Activated CD4-positive, alpha-beta T cell treated with anti-CD3 and anti-CD28 coated beads, Interleukin-2, amount 10 ng/mL, durations not matched to agents 7 days and 5 days (primary cell): Measurements from ENCODE around the gene SLC9B1. TPM values are rescaled to one million over a fixed set of nuclear protein-coding genes. Genes with fewer than 3 reads are reported as not detected.
"Not testable (repeated sequence)": the region's sequence is repeated elsewhere in the genome, so short reads cannot be mapped to it uniquely, and the experiment has no call there.

Experiments used
- CTCF ChIA-PET: fragments of 350-600 bp; sonication (Branson Sonifier 250); formaldehyde crosslinking; loops from one replicate; lab custom pipeline; 2021; ENCODE audit warnings: antibody characterized with exemption; lab: Charles Lee
- POLR2A ChIA-PET: fragments of 350-600 bp; sonication (Branson Sonifier 250); formaldehyde crosslinking; loops from one replicate; lab custom pipeline; 2021; ENCODE audit warnings: antibody characterized with exemption; lab: Charles Lee
- DNase-seq: peaks from one replicate; pipeline ENCODE4 v3.0.0-alpha.2; 2020
- H3K27ac Mint-ChIP-seq: one replicate; pipeline ENCODE4 v1.8.0; 2021; ENCODE audit warnings: mild to moderate bottlenecking, moderate library complexity, mixed read lengths
- H3K27me3 Mint-ChIP-seq: one replicate; pipeline ENCODE4 v1.8.0; 2021; ENCODE audit warnings: mixed read lengths
- H3K36me3 Mint-ChIP-seq: one replicate; pipeline ENCODE4 v1.8.0; 2021; ENCODE audit warnings: low read depth, mixed read lengths
- H3K4me1 Mint-ChIP-seq: one replicate; pipeline ENCODE4 v1.8.0; 2021; ENCODE audit warnings: mixed read lengths
- H3K4me3 Mint-ChIP-seq: one replicate; pipeline ENCODE4 v1.8.0; 2021; ENCODE audit warnings: mild to moderate bottlenecking, moderate library complexity, mixed read lengths
- H3K9me3 Mint-ChIP-seq: one replicate; pipeline ENCODE4 v1.8.0; 2021; ENCODE audit warnings: mixed read lengths
- total RNA-seq, 2 experiments: library from RNA; stranded (reverse); gene quantifications; one replicate each; pipeline ENCODE4 v1.2.3, GENCODE V29; 2021

SLC9B1 gene
- total RNA-seq, 2 experiments from 2014 or later = 1.9 to 2.3 TPM

DNA sequence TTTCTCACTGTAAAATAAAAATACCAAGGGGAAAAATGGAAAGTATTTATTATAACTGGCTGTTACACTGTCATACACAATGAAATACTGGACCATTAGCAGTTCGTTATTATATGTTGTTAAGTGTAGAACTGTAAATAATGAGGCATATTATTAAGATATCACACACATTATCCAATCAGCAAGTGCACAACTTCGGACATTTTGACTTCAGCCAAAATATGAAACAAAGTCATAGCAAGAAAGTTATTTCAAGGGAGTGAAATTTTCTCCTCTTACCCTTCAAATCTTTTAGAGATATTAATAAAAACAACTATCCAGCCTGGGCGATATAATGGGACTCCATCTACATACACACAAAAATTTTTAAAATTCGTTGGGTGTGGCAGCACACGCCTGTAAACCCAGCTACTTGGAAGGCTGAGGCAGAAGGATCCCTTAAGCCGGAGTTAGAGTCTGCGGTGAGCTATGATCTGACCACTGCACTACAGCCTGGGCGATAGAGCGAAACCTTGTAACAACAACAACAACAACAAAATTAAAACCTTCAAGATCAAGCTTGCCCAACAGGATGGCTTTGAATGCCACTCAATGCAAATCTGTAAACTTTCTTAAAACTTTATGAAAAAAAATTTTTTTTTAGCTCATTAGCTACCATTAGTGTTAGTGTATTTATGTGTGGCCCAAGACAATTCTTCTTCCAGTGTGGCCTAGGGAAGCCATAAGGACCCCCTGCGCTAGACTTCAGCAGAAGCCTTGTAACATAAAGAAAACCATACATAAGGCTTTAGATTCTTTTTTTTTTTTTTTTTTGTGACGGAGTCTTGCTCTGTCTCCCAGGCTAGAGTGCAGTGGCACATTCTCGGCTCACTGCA lies 152.0 kb downstream of the SLC9B1 start:
- H3K27me3 Mint-ChIP-seq = no peaks in the 10 kb centered on the region
- H3K27ac Mint-ChIP-seq = peak overlapping the region; percentile 100
- CTCF ChIA-PET = interaction anchor here (0.6 to 2.4 kb wide), 4 partner anchors 8 to 45 kb away, joined by 4 to 7 read pairs (median 4); no protein-coding TSS in a partner anchor
- H3K4me3 Mint-ChIP-seq = peak overlapping the region; percentile 96
- peaks cover 7% of the 10 kb centered on the region for H3K9me3 Mint-ChIP-seq
- H3K36me3 Mint-ChIP-seq = peaks cover 39% of the 10 kb centered on the region
- peaks cover 55% of the 10 kb centered on the region for H3K4me1 Mint-ChIP-seq
- POLR2A ChIA-PET = interaction anchor here (3.5 kb wide), 1 partner anchor 39 kb away, joined by 51 read pairs; the partner anchor contains the start of gene UBE2D3
- no peak for DNase-seq

DNA sequence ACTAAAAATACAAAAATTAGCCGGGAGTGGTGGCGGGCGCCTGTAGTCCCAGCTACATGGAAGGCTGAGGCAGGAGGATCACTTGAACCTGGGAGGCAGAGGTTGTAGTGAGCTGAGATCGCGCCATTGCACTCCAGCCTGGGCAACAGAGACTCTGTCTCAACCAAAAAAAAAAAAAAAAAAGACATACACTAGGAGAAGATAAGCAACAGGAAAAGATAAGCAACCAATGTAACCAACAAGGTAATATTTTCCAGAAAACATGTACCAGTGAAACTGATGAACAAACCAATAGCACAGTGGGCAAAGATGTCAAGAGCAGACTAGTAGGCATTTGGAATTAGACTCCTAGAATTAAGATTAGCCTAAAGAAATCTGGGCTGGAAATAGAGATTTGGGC lies 154.2 kb downstream of the SLC9B1 start:
- DNase-seq, POLR2A ChIA-PET, H3K27me3 Mint-ChIP-seq: not testable (repeated sequence)
- H3K9me3 Mint-ChIP-seq = peaks cover 15% of the 10 kb centered on the region
- H3K4me1 Mint-ChIP-seq = peaks cover 41% of the 10 kb centered on the region
- H3K36me3 Mint-ChIP-seq = peaks cover 42% of the 10 kb centered on the region
- peak overlapping the region; percentile 2 for H3K27ac Mint-ChIP-seq
- CTCF ChIA-PET = interaction anchor here (0.9 to 1.2 kb wide), 2 partner anchors 37 to 48 kb away, joined by 3 read pairs; no protein-coding TSS in a partner anchor
- H3K4me3 Mint-ChIP-seq = peak overlapping the region; percentile 11

DNA sequence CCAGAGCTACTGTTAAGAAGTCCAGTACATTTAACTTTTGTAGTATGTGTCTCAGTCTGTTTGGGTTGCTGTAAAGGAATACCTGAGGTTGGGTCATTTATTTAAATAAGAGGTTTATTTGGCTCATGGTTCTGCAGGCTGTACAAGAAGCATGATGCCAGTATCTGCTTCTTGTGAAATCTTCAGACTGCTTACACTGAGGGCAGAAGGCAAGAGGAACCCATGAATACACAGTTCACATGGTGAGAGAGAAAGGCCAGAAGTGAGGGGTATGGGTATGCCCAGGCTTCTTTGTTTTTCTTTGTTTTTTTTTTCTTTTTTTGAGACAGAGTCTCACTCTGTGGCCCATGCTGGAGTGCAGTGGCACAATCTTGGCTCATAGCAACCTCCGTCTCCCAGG lies 156.8 kb downstream of the SLC9B1 start:
- no peak for DNase-seq
- Mint-ChIP-seq H3K9me3 (peaks cover 29% of the 10 kb centered on the region), H3K27ac (no peak overlapping the region), H3K27me3 (no peaks in the 10 kb centered on the region), H3K36me3 (peaks cover 54% of the 10 kb centered on the region), H3K4me3 (no peak overlapping the region), H3K4me1 (peaks cover 37% of the 10 kb centered on the region)
- CTCF ChIA-PET = no interaction called here
- POLR2A ChIA-PET = no interaction called here

DNA sequence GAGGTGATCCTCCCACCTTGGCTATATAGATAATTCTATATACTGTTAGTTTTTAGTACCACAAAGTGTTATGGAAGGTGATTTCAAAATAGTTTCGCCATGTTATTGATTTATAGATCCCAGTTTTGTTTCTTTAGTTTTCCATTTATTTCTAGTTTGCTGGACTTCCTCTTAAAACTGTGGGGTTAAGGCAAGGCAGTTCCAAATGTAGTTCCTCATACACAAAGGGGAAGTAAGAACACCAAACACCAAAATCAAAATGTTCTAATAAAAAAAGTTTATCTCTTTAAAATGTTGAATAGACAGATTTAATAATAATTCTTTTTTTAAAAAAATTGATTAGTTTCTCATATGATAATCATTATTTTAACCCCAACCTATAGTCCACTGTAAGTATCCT lies 157.5 kb downstream of the SLC9B1 start:
- ChIA-PET CTCF (no interaction called here), POLR2A (no interaction called here)
- Mint-ChIP-seq H3K27me3 (no peaks in the 10 kb centered on the region), H3K4me1 (peaks cover 29% of the 10 kb centered on the region), H3K4me3 (no peak overlapping the region), H3K36me3 (peaks cover 54% of the 10 kb centered on the region), H3K27ac (no peak overlapping the region), H3K9me3 (peaks cover 29% of the 10 kb centered on the region)
- no peak for DNase-seq

DNA sequence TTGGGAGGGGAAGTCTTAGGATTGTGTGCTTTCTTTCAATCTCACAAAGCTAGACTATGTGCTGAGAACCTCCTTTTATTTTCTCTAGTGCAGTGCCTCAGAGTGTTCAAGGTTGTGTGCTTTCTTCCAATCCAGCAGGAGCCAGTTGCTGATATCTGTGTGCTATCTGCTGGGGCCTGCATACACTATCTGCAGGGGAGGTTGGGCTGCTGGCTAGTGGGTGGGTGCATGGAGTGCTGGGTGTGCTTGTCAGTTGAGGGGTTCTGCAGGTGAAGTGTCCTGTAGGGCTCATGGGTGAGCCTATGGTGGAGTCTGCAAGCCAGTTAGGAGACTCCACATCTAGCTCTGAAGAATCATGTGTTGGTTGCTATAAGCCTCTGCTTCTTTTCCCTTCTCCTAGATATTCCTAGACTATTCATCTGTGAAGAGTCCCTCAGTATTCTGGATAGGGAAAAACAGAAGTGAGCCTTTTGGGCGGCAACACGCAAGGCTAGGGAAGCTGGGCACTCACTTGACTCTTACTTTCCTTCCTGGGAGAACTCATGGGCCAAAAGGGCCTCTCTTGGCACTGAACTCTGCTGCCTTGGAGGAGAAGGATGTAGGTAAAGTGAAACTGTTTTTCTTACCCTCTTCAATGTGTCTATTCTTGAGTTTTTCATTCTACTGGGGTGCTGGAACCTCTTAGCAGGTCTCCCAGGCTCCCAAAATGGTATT lies 158.7 kb downstream of the SLC9B1 start:
- H3K27ac Mint-ChIP-seq = no peak overlapping the region
- DNase-seq = no peak
- H3K9me3 Mint-ChIP-seq = peaks cover 31% of the 10 kb centered on the region
- no peaks in the 10 kb centered on the region for H3K27me3 Mint-ChIP-seq
- peaks cover 18% of the 10 kb centered on the region for H3K4me1 Mint-ChIP-seq
- CTCF ChIA-PET = interaction anchor here (0.9 to 1.5 kb wide), 2 partner anchors 9 to 21 kb away, joined by 3 to 5 read pairs; no protein-coding TSS in a partner anchor
- H3K4me3 Mint-ChIP-seq = no peak overlapping the region
- POLR2A ChIA-PET = no interaction called here
- peaks cover 49% of the 10 kb centered on the region for H3K36me3 Mint-ChIP-seq

DNA sequence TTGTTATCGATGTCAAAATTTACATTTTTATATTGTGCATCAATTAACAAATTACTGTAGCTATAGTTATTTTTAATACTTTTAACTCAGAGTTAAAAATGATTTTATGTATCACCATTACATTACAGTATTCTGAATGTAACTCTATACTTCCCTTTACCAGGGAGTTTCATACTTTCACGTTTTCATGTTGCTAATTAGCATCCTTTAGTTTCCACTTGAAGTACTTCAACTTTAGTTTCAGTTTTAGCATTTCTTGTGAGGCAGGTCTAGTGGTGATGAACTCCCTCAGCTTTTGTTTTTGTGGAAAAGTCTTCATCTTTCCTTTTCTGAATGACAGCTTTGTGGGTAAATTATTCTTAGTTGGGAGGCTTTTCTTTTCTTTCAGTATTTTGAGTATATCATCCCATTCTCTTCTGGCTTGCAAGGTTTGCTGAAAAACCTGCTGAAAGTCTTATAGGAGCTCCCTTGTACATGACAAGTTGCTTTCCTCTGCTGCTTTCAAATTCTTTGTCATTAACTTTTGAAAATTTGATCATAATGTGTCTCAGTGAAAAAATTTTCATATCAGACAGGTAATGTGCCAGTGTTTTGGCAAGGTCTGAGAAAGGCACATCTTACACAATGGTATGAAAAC lies 160.6 kb downstream of the SLC9B1 start:
- no peak overlapping the region for H3K27ac Mint-ChIP-seq
- peaks cover 3% of the 10 kb centered on the region for H3K4me1 Mint-ChIP-seq
- H3K4me3 Mint-ChIP-seq = no peak overlapping the region
- peaks cover 30% of the 10 kb centered on the region for H3K9me3 Mint-ChIP-seq
- H3K27me3 Mint-ChIP-seq = no peaks in the 10 kb centered on the region
- ChIA-PET CTCF (interaction anchor here (1.1 to 1.2 kb wide), 2 partner anchors 9 to 61 kb away, joined by 3 to 5 read pairs; no protein-coding TSS in a partner anchor), POLR2A (no interaction called here)
- peaks cover 37% of the 10 kb centered on the region for H3K36me3 Mint-ChIP-seq
- DNase-seq = no peak

Other genes starting within 250 kb of the SLC9B1 start
- gene UBE2D3, start 192.2 kb downstream of the SLC9B1 start, total RNA-seq = 100 to 1,000 TPM; 360 to 500 TPM
- 10 to 100 TPM; 35.1 to 40.7 TPM for gene CISD2, start 150.7 kb downstream of the SLC9B1 start, total RNA-seq
- 10 to 100 TPM; 17.9 to 19.9 TPM for gene SLC9B2, start 57.1 kb upstream of the SLC9B1 start, total RNA-seq
- gene BDH2, start 80.1 kb upstream of the SLC9B1 start, total RNA-seq = 10 to 100 TPM; 15.5 to 17.2 TPM
- 10 to 100 TPM; 65.0 to 74.6 TPM for gene CENPE, start 178.6 kb upstream of the SLC9B1 start, total RNA-seq